Astrocyte (in vitro differentiated cells and primary cell): Measurements from ENCODE around the gene ZBTB47. TPM values are rescaled to one million over a fixed set of nuclear protein-coding genes. Genes with fewer than 3 reads are reported as not detected.

Experiments
- DNase-seq: peaks from one replicate; pipeline ENCODE4 v3.0.0-alpha.2; 2010; ENCODE audit warnings: low read depth
- FAIRE-seq: peaks from 2 replicates; lab custom pipeline; 2011; peaks lifted over from hg19 to GRCh38; lab: Jason Lieb, UNC
- H2AFZ ChIP-seq: 2 replicates; pipeline ENCODE4 v1.6.0; 2012; ENCODE audit warnings: low read depth, low read length, inconsistent platforms
- H3K27ac ChIP-seq: 2 replicates; pipeline ENCODE4 v1.5.1; 2011; ENCODE audit warnings: low read depth, low read length, inconsistent platforms
- H3K27me3 ChIP-seq: 2 replicates; pipeline ENCODE4 v1.6.0; 2011; ENCODE audit warnings: low read length, inconsistent platforms; ENCODE audit not compliant: insufficient read depth
- H3K36me3 ChIP-seq: 2 replicates; pipeline ENCODE4 v1.5.1; 2011; ENCODE audit warnings: low read length, inconsistent platforms; ENCODE audit not compliant: insufficient read depth
- H3K4me1 ChIP-seq: 2 replicates; pipeline ENCODE4 v1.5.1; 2011; ENCODE audit warnings: low read length, inconsistent platforms; ENCODE audit not compliant: insufficient read depth
- H3K4me2 ChIP-seq: 2 replicates; pipeline ENCODE4 v1.6.0; 2012; ENCODE audit warnings: low read length, inconsistent platforms
- H3K4me3 ChIP-seq: 2 replicates; pipeline ENCODE4 v1.5.1; 2011; ENCODE audit warnings: low read depth, mild to moderate bottlenecking, low read length, inconsistent platforms; ENCODE audit not compliant: insufficient read depth
- H3K79me2 ChIP-seq: 2 replicates; pipeline ENCODE4 v1.6.0; 2012; ENCODE audit warnings: mild to moderate bottlenecking, low read length, inconsistent platforms; ENCODE audit not compliant: insufficient read depth
- H3K9ac ChIP-seq: 2 replicates; pipeline ENCODE4 v1.6.0; 2012; ENCODE audit warnings: mild to moderate bottlenecking, low read length, inconsistent platforms
- H3K9me3 ChIP-seq: 2 replicates; pipeline ENCODE4 v1.5.1; 2012; ENCODE audit warnings: low read depth, mild to moderate bottlenecking, low read length, inconsistent platforms; ENCODE audit not compliant: insufficient read depth
- H4K20me1 ChIP-seq: 2 replicates; pipeline ENCODE4 v1.6.0; 2012; ENCODE audit warnings: low read length, inconsistent platforms; ENCODE audit not compliant: insufficient read depth
- H3K27ac Mint-ChIP-seq: one replicate; pipeline ENCODE4 v1.8.0; 2021; ENCODE audit warnings: mild to moderate bottlenecking, mixed read lengths; ENCODE audit not compliant: unreplicated experiment
- H3K27me3 Mint-ChIP-seq: one replicate; pipeline ENCODE4 v1.8.0; 2021; ENCODE audit warnings: low read depth, mixed read lengths; ENCODE audit not compliant: unreplicated experiment
- H3K36me3 Mint-ChIP-seq: one replicate; pipeline ENCODE4 v1.8.0; 2021; ENCODE audit warnings: low read depth, mixed read lengths; ENCODE audit not compliant: unreplicated experiment
- H3K4me1 Mint-ChIP-seq: one replicate; pipeline ENCODE4 v1.8.0; 2021; ENCODE audit warnings: low read depth, mixed read lengths; ENCODE audit not compliant: unreplicated experiment
- H3K4me3 Mint-ChIP-seq: one replicate; pipeline ENCODE4 v1.8.0; 2021; ENCODE audit warnings: mild to moderate bottlenecking, moderate library complexity, mixed read lengths; ENCODE audit not compliant: unreplicated experiment
- H3K9me3 Mint-ChIP-seq: one replicate; pipeline ENCODE4 v1.8.0; 2021; ENCODE audit warnings: mild to moderate bottlenecking, mixed read lengths; ENCODE audit not compliant: unreplicated experiment
- CTCF ChIP-seq: IDR thresholded peaks from 2 replicates; pipeline ENCODE4 v1.5.1; 2011; ENCODE audit warnings: low read depth, mild to moderate bottlenecking, inconsistent platforms, low read length, moderate library complexity; ENCODE audit not compliant: insufficient read depth
- EZH2 ChIP-seq: IDR thresholded peaks from 2 replicates; pipeline ENCODE4 v1.6.1; 2012; ENCODE audit warnings: mild to moderate bottlenecking, low read length, inconsistent platforms; ENCODE audit not compliant: insufficient read depth
- total RNA-seq: library from RNA; stranded (reverse); gene quantifications from 2 replicates; pipeline ENCODE4 v1.2.1, GENCODE V29; 2021

ZBTB47 gene
- total RNA-seq, 1 donor from 2014 or later: 9.3 TPM

- H3K27me3 Mint-ChIP-seq: peaks cover 34% of the 10 kb centered on the region
- H3K4me3 ChIP-seq: no peak overlapping the region
- H3K36me3 ChIP-seq: no peaks in the 10 kb centered on the region
- no peaks in the 10 kb centered on the region for H3K4me1 Mint-ChIP-seq
- H3K27ac ChIP-seq: no peak overlapping the region
- H3K27ac Mint-ChIP-seq: no peak overlapping the region
- no peak for FAIRE-seq
- no peak overlapping the region for H2AFZ ChIP-seq
- no peak for DNase-seq
- peaks cover 26% of the 10 kb centered on the region for H3K27me3 ChIP-seq
- H4K20me1 ChIP-seq: no peaks in the 10 kb centered on the region
- H3K4me3 Mint-ChIP-seq: no peak overlapping the region
- H3K9ac ChIP-seq: no peak overlapping the region
- H3K36me3 Mint-ChIP-seq: no peaks in the 10 kb centered on the region
- no peak overlapping the region for H3K4me2 ChIP-seq
- TF ChIP-seq EZH2 (no peak), CTCF (no peak)
- no peaks in the 10 kb centered on the region for H3K79me2 ChIP-seq
- H3K9me3 Mint-ChIP-seq: no peaks in the 10 kb centered on the region
- no peaks in the 10 kb centered on the region for H3K4me1 ChIP-seq
- H3K9me3 ChIP-seq: no peaks in the 10 kb centered on the region
Measured at GRCh38 chr3:42692667-42693529, 39.4 kb downstream of the ZBTB47 start.

GRCh38 chr3:42693530-42693930 lies 40.0 kb downstream of the ZBTB47 start:
- H3K27ac ChIP-seq: no peak overlapping the region
- Mint-ChIP-seq H3K27me3 (peaks cover 36% of the 10 kb centered on the region), H3K36me3 (no peaks in the 10 kb centered on the region), H3K9me3 (no peaks in the 10 kb centered on the region), H3K4me1 (no peaks in the 10 kb centered on the region), H3K4me3 (no peak overlapping the region), H3K27ac (no peak overlapping the region)
- no peak for TF ChIP-seq CTCF
- H3K79me2 ChIP-seq: no peaks in the 10 kb centered on the region
- H3K4me1 ChIP-seq: no peaks in the 10 kb centered on the region
- FAIRE-seq (no peak), DNase-seq (no peak)
- H3K27me3 ChIP-seq: peaks cover 26% of the 10 kb centered on the region
- H3K9me3 ChIP-seq: no peaks in the 10 kb centered on the region
- H3K4me3 ChIP-seq: no peak overlapping the region
- no peaks in the 10 kb centered on the region for H4K20me1 ChIP-seq
- H3K4me2 ChIP-seq: no peak overlapping the region
- H2AFZ ChIP-seq: no peak overlapping the region
- H3K36me3 ChIP-seq: no peaks in the 10 kb centered on the region
- no peak overlapping the region for H3K9ac ChIP-seq

- H3K9ac ChIP-seq: no peak overlapping the region
- no peaks in the 10 kb centered on the region for H3K36me3 ChIP-seq
- Mint-ChIP-seq H3K27ac (no peak overlapping the region), H3K36me3 (no peaks in the 10 kb centered on the region), H3K9me3 (no peaks in the 10 kb centered on the region), H3K4me3 (no peak overlapping the region), H3K27me3 (peaks cover 32% of the 10 kb centered on the region), H3K4me1 (no peaks in the 10 kb centered on the region)
- TF ChIP-seq EZH2 (no peak), CTCF (no peak)
- FAIRE-seq (no peak), DNase-seq (no peak)
- no peak overlapping the region for H2AFZ ChIP-seq
- no peaks in the 10 kb centered on the region for H3K79me2 ChIP-seq
- H3K4me3 ChIP-seq: no peak overlapping the region
- H3K4me2 ChIP-seq: no peak overlapping the region
- H3K4me1 ChIP-seq: no peaks in the 10 kb centered on the region
- no peaks in the 10 kb centered on the region for H3K9me3 ChIP-seq
- H3K27me3 ChIP-seq: peaks cover 26% of the 10 kb centered on the region
- H4K20me1 ChIP-seq: no peaks in the 10 kb centered on the region
- no peak overlapping the region for H3K27ac ChIP-seq
Measured at GRCh38 chr3:42694366-42694765, 40.9 kb downstream of the ZBTB47 start.
